Kidney epithelial cell (primary cell): ENCODE results near the gene PDZRN4. TPM values are rescaled to one million over a fixed set of nuclear protein-coding genes. Genes with fewer than 3 reads are reported as not detected.
"Not testable (repeated sequence)": the region's sequence is repeated elsewhere in the genome, so short reads cannot be mapped to it uniquely, and the experiment has no call there.

Source experiments
- DNase-seq: peaks from one replicate; pipeline ENCODE4 v3.0.0-alpha.2; 2010; ENCODE audit warnings: low read depth
- H3K27me3 ChIP-seq: 2 replicates; pipeline ENCODE4 v1.6.0; 2011; ENCODE audit warnings: low read length; ENCODE audit not compliant: control insufficient read depth, insufficient read depth
- H3K36me3 ChIP-seq: 2 replicates; pipeline ENCODE4 v1.5.1; 2011; ENCODE audit warnings: low read length; ENCODE audit not compliant: control insufficient read depth, insufficient read depth
- H3K4me3 ChIP-seq: 2 replicates; pipeline ENCODE4 v1.5.1; 2011; ENCODE audit warnings: low read depth, mild to moderate bottlenecking, control low read depth, low read length
- total RNA-seq: library from RNA; depleted of rRNA; stranded (reverse); fragments of >200 nt; gene quantifications from 2 replicates; pipeline ENCODE4 v1.2.3, GENCODE V29; 2015
- TF ChIP-seq, protein P1 (sequence below): IDR thresholded peaks from 2 replicates; pipeline ENCODE4 v1.5.1; 2011; ENCODE audit warnings: mild to moderate bottlenecking, moderate library complexity, low read length, control low read depth, inconsistent platforms; ENCODE audit not compliant: insufficient read depth, poor library complexity, severe bottlenecking

The PDZRN4 gene
- total RNA-seq, 1 donor from 2014 or later: not detected

DNA sequence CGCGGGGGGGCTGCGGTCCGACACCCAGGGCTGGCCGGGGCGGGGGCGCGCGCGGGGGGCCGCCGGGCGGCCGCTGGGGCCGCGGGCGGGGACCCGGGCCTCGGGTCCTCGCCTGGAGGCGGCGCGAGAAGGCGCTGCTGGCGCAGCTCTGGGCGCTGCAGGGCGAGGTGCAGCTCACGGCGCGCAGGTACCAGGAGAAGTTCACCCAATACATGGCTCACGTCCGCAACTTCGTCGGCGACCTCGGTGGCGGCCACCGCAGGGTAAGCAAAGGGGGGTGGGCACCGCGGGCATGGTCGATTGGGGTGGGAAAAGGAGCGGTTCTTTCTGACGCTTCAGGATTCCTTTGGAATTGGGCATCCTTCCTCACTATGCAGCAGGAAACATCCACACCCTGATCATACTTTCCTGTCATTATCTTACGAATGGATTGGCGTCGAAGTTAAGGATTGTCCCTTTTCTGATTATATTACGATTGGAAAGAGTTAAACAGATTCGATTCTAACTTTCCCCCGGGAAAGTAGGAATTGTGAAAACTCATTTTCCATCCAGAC, 798 bp downstream of the PDZRN4 start:
- DNase-seq: no peak
- Histone ChIP-seq H3K27me3 (peaks cover 26% of the 10 kb centered on the region), H3K36me3 (no peaks in the 10 kb centered on the region), H3K4me3 (no peak overlapping the region)
- TF ChIP-seq, protein P1, sequence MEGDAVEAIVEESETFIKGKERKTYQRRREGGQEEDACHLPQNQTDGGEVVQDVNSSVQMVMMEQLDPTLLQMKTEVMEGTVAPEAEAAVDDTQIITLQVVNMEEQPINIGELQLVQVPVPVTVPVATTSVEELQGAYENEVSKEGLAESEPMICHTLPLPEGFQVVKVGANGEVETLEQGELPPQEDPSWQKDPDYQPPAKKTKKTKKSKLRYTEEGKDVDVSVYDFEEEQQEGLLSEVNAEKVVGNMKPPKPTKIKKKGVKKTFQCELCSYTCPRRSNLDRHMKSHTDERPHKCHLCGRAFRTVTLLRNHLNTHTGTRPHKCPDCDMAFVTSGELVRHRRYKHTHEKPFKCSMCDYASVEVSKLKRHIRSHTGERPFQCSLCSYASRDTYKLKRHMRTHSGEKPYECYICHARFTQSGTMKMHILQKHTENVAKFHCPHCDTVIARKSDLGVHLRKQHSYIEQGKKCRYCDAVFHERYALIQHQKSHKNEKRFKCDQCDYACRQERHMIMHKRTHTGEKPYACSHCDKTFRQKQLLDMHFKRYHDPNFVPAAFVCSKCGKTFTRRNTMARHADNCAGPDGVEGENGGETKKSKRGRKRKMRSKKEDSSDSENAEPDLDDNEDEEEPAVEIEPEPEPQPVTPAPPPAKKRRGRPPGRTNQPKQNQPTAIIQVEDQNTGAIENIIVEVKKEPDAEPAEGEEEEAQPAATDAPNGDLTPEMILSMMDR: no peak

- TF ChIP-seq, protein P1: no peak
- Histone ChIP-seq H3K4me3 (no peak overlapping the region), H3K36me3 (no peaks in the 10 kb centered on the region), H3K27me3 (peaks cover 26% of the 10 kb centered on the region)
- no peak for DNase-seq
Measured at GRCh38 chr12:41189395-41190251, 1.5 kb downstream of the PDZRN4 start.

DNA sequence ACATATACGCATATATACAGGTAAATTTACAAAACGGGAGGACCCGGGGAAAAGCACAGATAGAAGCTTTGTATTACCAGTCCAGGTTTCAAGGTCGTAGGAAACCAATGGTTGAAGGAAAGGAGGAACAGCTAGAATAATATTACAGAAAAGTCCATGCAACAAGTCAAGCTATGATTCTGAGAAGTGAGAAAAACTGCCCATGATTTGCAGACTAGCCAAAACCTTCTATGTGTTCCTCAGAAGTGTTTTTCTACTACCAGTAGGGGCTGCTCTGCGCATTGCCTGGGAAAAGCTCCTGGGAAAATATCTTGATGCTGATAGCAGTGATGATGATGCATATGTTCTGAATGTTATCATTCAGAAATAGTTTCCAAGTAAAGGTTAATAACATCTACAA, 2.2 kb downstream of the PDZRN4 start:
- TF ChIP-seq, protein P1: peak; percentile 78
- no peak for DNase-seq
- Histone ChIP-seq H3K27me3 (peaks cover 26% of the 10 kb centered on the region), H3K4me3 (no peak overlapping the region), H3K36me3 (no peaks in the 10 kb centered on the region)

GRCh38 chr12:41191549-41191948, 3.4 kb downstream of the PDZRN4 start:
- H3K27me3 ChIP-seq: peaks cover 26% of the 10 kb centered on the region
- H3K4me3 ChIP-seq, H3K36me3 ChIP-seq, DNase-seq: not testable (repeated sequence)

DNA sequence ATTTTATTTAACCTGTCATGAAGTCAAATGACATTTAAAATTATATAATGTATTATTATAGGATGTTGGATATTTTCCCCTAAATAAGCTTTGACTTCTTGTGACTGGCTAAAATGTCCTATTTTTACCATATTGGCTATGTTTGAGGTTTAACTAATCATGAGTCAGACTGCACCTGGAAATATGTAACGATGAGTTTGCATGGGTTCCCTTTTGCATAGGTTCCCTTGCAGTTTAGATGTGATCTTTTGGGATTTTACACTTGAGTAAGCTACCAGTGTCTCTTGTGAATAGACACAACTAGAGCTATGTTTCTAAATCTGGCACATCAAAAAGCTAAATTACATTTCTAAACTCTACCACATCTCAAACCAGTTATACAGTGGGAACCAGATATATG, 5.2 kb downstream of the PDZRN4 start:
- no peaks in the 10 kb centered on the region for H3K36me3 ChIP-seq
- TF ChIP-seq, protein P1: no peak
- DNase-seq: no peak
- peaks cover 17% of the 10 kb centered on the region for H3K27me3 ChIP-seq
- no peak overlapping the region for H3K4me3 ChIP-seq

- TF ChIP-seq, protein P1: no peak
- Histone ChIP-seq H3K4me3 (no peak overlapping the region), H3K27me3 (no peaks in the 10 kb centered on the region), H3K36me3 (no peaks in the 10 kb centered on the region)
- DNase-seq: no peak
Measured at GRCh38 chr12:41202051-41202450, 13.9 kb downstream of the PDZRN4 start.
